HCT116 (cell line): ENCODE measurements around the gene CDH4. TPM values are rescaled to one million over a fixed set of nuclear protein-coding genes. Genes with fewer than 3 reads are reported as not detected.

Experiments
- ATAC-seq: fragments of 200-7000 bp; cut with Tn5 transposase; 2 replicates; pipeline ENCODE4 v1.9.1; 2020; ENCODE audit warnings: mild to moderate bottlenecking, moderate library complexity
- BruUV-seq: library from RNA; stranded (reverse); fragments of 400-500 nt; replicated peaks from 2 replicates; lab custom pipeline; 2021; lab: Mats Ljungman, UMichigan
- CTCF ChIA-PET: fragments of 300-600 bp; sonication (Branson Sonifier 250); formaldehyde crosslinking; loops from one replicate; lab custom pipeline; 2021; ENCODE audit warnings: antibody characterized with exemption; lab: Charles Lee
- POLR2A ChIA-PET: fragments of 300-600, 350-600 bp; sonication (Branson Sonifier 250); formaldehyde crosslinking; loops from one replicate; lab custom pipeline; 2021; ENCODE audit warnings: antibody characterized with exemption; lab: Charles Lee
- RAD21 ChIA-PET, 2 experiments: fragments of 300-600 bp; sonication (Branson Sonifier 250); formaldehyde crosslinking; loops; one replicate each; lab custom pipeline; 2023; ENCODE audit warnings: low total read pairs in 2 of 2; ENCODE audit not compliant: uncharacterized antibody in 2 of 2, unreplicated experiment in 2 of 2, low non-redundant PET in 1 of 2; lab: Charles Lee
- DNase-seq: peaks from one replicate; pipeline ENCODE4 v3.0.0-alpha.2; 2010; ENCODE audit warnings: low read depth, low spot score
- H2AFZ ChIP-seq: fragments of 200-600 bp; shearing (Covaris generic), sonication (generic); 2 replicates; pipeline ENCODE4 v1.6.1; 2017; ENCODE audit warnings: low read depth, mixed run types, mixed read lengths, antibody characterized with exemption, low read length; ENCODE audit not compliant: poor library complexity, severe bottlenecking
- H3K27ac ChIP-seq: 2 replicates; pipeline ENCODE4 v1.5.1; 2012; ENCODE audit warnings: low read depth, low read length
- H3K27me3 ChIP-seq: fragments of 200-600 bp; sonication (generic); 2 replicates; pipeline ENCODE4 v1.6.1; 2016; ENCODE audit warnings: mixed run types, low read length, mixed read lengths; ENCODE audit not compliant: insufficient read depth
- H3K36me3 ChIP-seq, 2 experiments: fragments of 200-500 bp in 1 of 2; fragments of 200-600 bp in 1 of 2; sonication (Bioruptor generic) in 1 of 2; sonication (generic) in 1 of 2; 2 replicates each; pipeline versions ENCODE4 v1.5.1 to v1.6.1; 2014 to 2016; ENCODE audit warnings: low read length in 2 of 2, inconsistent platforms in 1 of 2, mixed read lengths in 1 of 2, mixed run types in 1 of 2; ENCODE audit not compliant: insufficient read depth in 2 of 2, control insufficient read depth in 1 of 2
- H3K4me1 ChIP-seq, 2 experiments: fragments of 200-600 bp in 1 of 2; sonication (generic) in 1 of 2; 2 replicates each; pipeline versions ENCODE4 v1.5.1 to v1.6.1; 2012 to 2017; ENCODE audit warnings: low read length in 2 of 2, inconsistent platforms in 1 of 2, mild to moderate bottlenecking in 1 of 2, mixed read lengths in 1 of 2, mixed run types in 1 of 2, moderate library complexity in 1 of 2; ENCODE audit not compliant: insufficient read depth in 2 of 2, control insufficient read depth in 1 of 2
- H3K4me2 ChIP-seq: fragments of 200-600 bp; sonication (generic); 2 replicates; pipeline ENCODE4 v1.6.1; 2017; ENCODE audit warnings: mixed run types, low read length, mixed read lengths
- H3K4me3 ChIP-seq, 2 experiments: fragments of 200-600 bp in 1 of 2; sonication (generic) in 1 of 2; replicated peaks in 1 of 2; 2 replicates each; pipeline ENCODE4 v1.5.1; 2011 to 2016; ENCODE audit warnings: low read length in 2 of 2, control low read depth in 1 of 2, low read depth in 1 of 2, mild to moderate bottlenecking in 1 of 2, mixed read lengths in 1 of 2, mixed run types in 1 of 2
- H3K79me2 ChIP-seq: fragments of 200-600 bp; sonication (generic); 2 replicates; pipeline ENCODE4 v1.6.1; 2017; ENCODE audit warnings: mild to moderate bottlenecking, mixed run types, low read length, moderate library complexity, mixed read lengths; ENCODE audit not compliant: insufficient read depth
- H3K9ac ChIP-seq: fragments of 200-600 bp; sonication (generic); 2 replicates; pipeline ENCODE4 v1.6.1; 2016; ENCODE audit warnings: low read length, mixed read lengths
- H3K9me2 ChIP-seq: fragments of 200-600 bp; sonication (generic), shearing (Covaris generic); 2 replicates; pipeline ENCODE4 v1.6.1; 2017; ENCODE audit warnings: mixed run types, mild to moderate bottlenecking, moderate library complexity; ENCODE audit not compliant: insufficient read depth
- H3K9me3 ChIP-seq, 2 experiments: fragments of 200-500 bp in 1 of 2; fragments of 200-600 bp in 1 of 2; sonication (Bioruptor generic) in 1 of 2; sonication (generic) in 1 of 2; 2 replicates each; pipeline ENCODE4 v1.6.1; 2014 to 2017; ENCODE audit warnings: low read length in 2 of 2, mixed read lengths in 2 of 2, inconsistent platforms in 1 of 2, low read depth in 1 of 2, mild to moderate bottlenecking in 1 of 2, mixed run types in 1 of 2, moderate library complexity in 1 of 2; ENCODE audit not compliant: control insufficient read depth in 1 of 2, insufficient read depth in 1 of 2
- H4K20me1 ChIP-seq: fragments of 200-600 bp; sonication (generic), shearing (Covaris generic); 2 replicates; pipeline ENCODE4 v1.6.1; 2017; ENCODE audit warnings: mixed run types, mild to moderate bottlenecking, moderate library complexity; ENCODE audit not compliant: insufficient read depth
- EGR1 ChIP-seq: IDR thresholded peaks from 2 replicates; pipeline ENCODE4 v1.6.1; 2012; ENCODE audit warnings: low read depth
- EZH2phosphoT487 ChIP-seq: fragments of 200-600 bp; IDR thresholded peaks from 2 replicates; pipeline ENCODE4 v1.6.1; 2018; ENCODE audit warnings: antibody characterized with exemption, borderline replicate concordance
- FOSL1 ChIP-seq: IDR thresholded peaks from 2 replicates; pipeline ENCODE4 v1.6.1; 2012; ENCODE audit warnings: low read depth
- JUND ChIP-seq: IDR thresholded peaks from 2 replicates; pipeline ENCODE4 v1.6.1; 2012
- POLR2A ChIP-seq: IDR thresholded peaks from 2 replicates; pipeline ENCODE4 v1.7.0; 2011; ENCODE audit warnings: borderline replicate concordance; ENCODE audit not compliant: insufficient read depth, insufficient read length; ENCODE audit errors: extremely low read depth
- RAD21 ChIP-seq: IDR thresholded peaks from 2 replicates; pipeline ENCODE4 v1.6.1; 2012; ENCODE audit warnings: low read depth, mild to moderate bottlenecking
- SIN3A ChIP-seq: IDR thresholded peaks from 2 replicates; pipeline ENCODE4 v1.6.1; 2012; ENCODE audit warnings: low read depth
- SP1 ChIP-seq: IDR thresholded peaks from 2 replicates; pipeline ENCODE4 v1.6.1; 2012; ENCODE audit warnings: low read depth
- SRF ChIP-seq: IDR thresholded peaks from 2 replicates; pipeline ENCODE4 v1.6.1; 2012; ENCODE audit warnings: low read depth
- YY1 ChIP-seq: IDR thresholded peaks from 2 replicates; pipeline ENCODE4 v1.6.1; 2011; ENCODE audit warnings: low read length, low read depth, moderate library complexity, mild to moderate bottlenecking; ENCODE audit not compliant: insufficient replicate concordance; ENCODE audit errors: extremely low read depth
- intact Hi-C: fragments of 100-400 bp; cut with micrococcal nuclease; formaldehyde crosslinking; loops from 2 replicates; pipeline ENCODE4 v1.10.0; 2022
- total RNA-seq: library from RNA; stranded (reverse); gene quantifications from one replicate; pipeline ENCODE4 v1.2.1, GENCODE V29; 2021; ENCODE audit not compliant: unreplicated experiment
- TF ChIP-seq, protein P1 (sequence below): IDR thresholded peaks from 2 replicates; pipeline ENCODE4 v1.6.1; 2012
- TF ChIP-seq, protein P2 (sequence below): IDR thresholded peaks from 2 replicates; pipeline ENCODE4 v1.6.1; 2012

Gene CDH4
- total RNA-seq, 1 experiment from 2014 or later = not detected

DNA sequence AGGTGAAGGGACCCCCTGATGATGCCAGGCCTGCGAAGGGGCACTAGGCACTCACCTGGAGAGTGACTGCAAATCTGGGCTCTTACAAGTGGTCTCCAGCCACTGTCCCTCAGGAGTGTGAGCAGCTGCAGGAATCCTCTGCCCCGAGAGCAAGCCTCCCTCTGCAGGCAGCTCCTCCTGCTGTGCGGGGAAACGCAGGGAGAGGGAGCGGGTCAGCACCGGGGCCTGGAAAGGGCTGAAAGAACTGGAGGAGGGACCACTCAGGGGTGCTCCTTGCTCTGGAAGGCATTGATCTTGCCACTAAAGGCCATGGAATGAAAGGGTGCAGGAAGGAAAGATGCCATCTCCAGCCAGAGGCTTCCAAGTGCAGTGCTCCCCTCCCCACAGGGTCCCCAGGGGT, 168.0 kb downstream of the CDH4 start:
- H3K4me3 ChIP-seq = no peak overlapping the region
- ChIA-PET RAD21 (no interaction called here), POLR2A (no interaction called here), CTCF (no interaction called here)
- intact Hi-C loops = no loop called here
- DNase-seq (no peak), ATAC-seq (no peak)
- no peaks in the 10 kb centered on the region for H3K9me2 ChIP-seq
- H2AFZ ChIP-seq = no peak overlapping the region
- no peaks in the 10 kb centered on the region for H3K4me1 ChIP-seq
- no peaks in the 10 kb centered on the region for H4K20me1 ChIP-seq
- no peak overlapping the region for H3K4me2 ChIP-seq
- H3K9ac ChIP-seq = no peak overlapping the region
- TF ChIP-seq, protein P1, sequence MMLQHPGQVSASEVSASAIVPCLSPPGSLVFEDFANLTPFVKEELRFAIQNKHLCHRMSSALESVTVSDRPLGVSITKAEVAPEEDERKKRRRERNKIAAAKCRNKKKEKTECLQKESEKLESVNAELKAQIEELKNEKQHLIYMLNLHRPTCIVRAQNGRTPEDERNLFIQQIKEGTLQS = no peak
- no peak for TF ChIP-seq SP1
- TF ChIP-seq RAD21 = no peak
- no peak for TF ChIP-seq EZH2phosphoT487
- TF ChIP-seq FOSL1 = no peak
- TF ChIP-seq POLR2A = no peak
- no peak for TF ChIP-seq SIN3A
- no peaks in the 10 kb centered on the region for H3K27me3 ChIP-seq
- BruUV-seq = no TSS peak
- H3K27ac ChIP-seq = no peak overlapping the region
- H3K9me3 ChIP-seq = peaks cover 11% of the 10 kb centered on the region in 2 experiments; a peak in 2 of 4 replicates
- H3K36me3 ChIP-seq = no peaks in the 10 kb centered on the region
- H3K79me2 ChIP-seq = no peaks in the 10 kb centered on the region

DNA sequence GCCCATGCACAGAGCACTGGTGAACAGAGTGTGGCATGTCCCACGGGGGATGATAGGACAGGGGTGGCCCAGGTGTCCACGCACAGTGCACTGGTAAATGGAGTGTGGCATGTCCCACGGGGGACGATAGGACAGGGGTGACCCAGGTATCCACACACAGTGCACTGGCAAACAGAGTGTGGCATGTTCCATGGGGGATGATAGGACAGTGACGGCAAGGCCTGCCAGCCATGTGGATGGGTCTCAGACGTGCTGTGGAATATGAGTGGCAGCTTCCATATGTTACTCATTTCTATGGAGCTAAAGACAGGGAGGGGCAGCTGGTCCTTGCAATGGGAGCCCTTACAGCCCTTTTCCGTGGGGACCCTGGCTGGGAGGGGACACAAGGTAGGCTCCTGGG, 168.7 kb downstream of the CDH4 start:
- H3K4me2 ChIP-seq = no peak overlapping the region
- ATAC-seq (no peak), DNase-seq (no peak)
- H3K36me3 ChIP-seq = no peaks in the 10 kb centered on the region
- H3K9ac ChIP-seq = no peak overlapping the region
- H2AFZ ChIP-seq = no peak overlapping the region
- H3K79me2 ChIP-seq = no peaks in the 10 kb centered on the region
- no peaks in the 10 kb centered on the region for H4K20me1 ChIP-seq
- no peak overlapping the region for H3K27ac ChIP-seq
- ChIA-PET RAD21 (no interaction called here), CTCF (no interaction called here), POLR2A (no interaction called here)
- H3K9me2 ChIP-seq = no peaks in the 10 kb centered on the region
- no peak overlapping the region for H3K4me3 ChIP-seq
- no peaks in the 10 kb centered on the region for H3K4me1 ChIP-seq
- no TSS peak for BruUV-seq
- intact Hi-C loops = no loop called here
- peaks cover 11% of the 10 kb centered on the region in 2 experiments; a peak in 2 of 4 replicates for H3K9me3 ChIP-seq
- no peaks in the 10 kb centered on the region for H3K27me3 ChIP-seq
- no peak for TF ChIP-seq EGR1
- no peak for TF ChIP-seq SRF
- TF ChIP-seq, protein P2, sequence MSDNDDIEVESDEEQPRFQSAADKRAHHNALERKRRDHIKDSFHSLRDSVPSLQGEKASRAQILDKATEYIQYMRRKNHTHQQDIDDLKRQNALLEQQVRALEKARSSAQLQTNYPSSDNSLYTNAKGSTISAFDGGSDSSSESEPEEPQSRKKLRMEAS = no peak
- no peak for TF ChIP-seq SIN3A
- TF ChIP-seq JUND = no peak
- TF ChIP-seq YY1 = no peak
